ENCODE data around the gene MYO18B. TPM values are rescaled to one million over a fixed set of nuclear protein-coding genes. Genes with fewer than 3 reads are reported as not detected.

Gene MYO18B
- polyA plus RNA-seq, 3 donors = not detected

- Mint-ChIP-seq H3K4me1 (no peaks in the 10 kb centered on the region), H3K27ac (no peak overlapping the region), H3K27me3 (ENCODE audit: low read depth in 3 of 3) (peaks cover 2 to 4% (median 3%) of the 10 kb centered on the region in 3 donors), H3K4me3 (no peak overlapping the region), H3K36me3 (no peaks in the 10 kb centered on the region), H3K9me3 (peaks cover 0 to 2% (median 0%) of the 10 kb centered on the region in 7 donors)
- H3K4me1 ChIP-seq (ENCODE audit: control insufficient read depth in 1 of 2, insufficient read depth in 2 of 2, low read length in 2 of 2) = no peaks in the 10 kb centered on the region
- H4K20me1 ChIP-seq (ENCODE audit: insufficient read depth, low read length) = no peaks in the 10 kb centered on the region
- H3K27me3 ChIP-seq (ENCODE audit: control insufficient read depth in 2 of 2, insufficient read depth in 2 of 2, low read length in 2 of 2) = no peaks in the 10 kb centered on the region
- H2AFZ ChIP-seq (ENCODE audit: insufficient read depth, low read depth, low read length, poor library complexity, severe bottlenecking) = no peak overlapping the region
- H3K4me3 ChIP-seq (replicated peaks in 1 of 3; ENCODE audit: low read depth in 2 of 3, low read length in 3 of 3) = no peak overlapping the region
- H3K79me2 ChIP-seq (ENCODE audit: insufficient read depth, low read length) = no peaks in the 10 kb centered on the region
- no peaks in the 10 kb centered on the region for H3K9me3 ChIP-seq (replicated peaks in 1 of 2; ENCODE audit: control insufficient read depth in 1 of 2, insufficient read depth in 1 of 2, low read length in 2 of 2)
- WGBS (ENCODE audit: insufficient coverage) = no CpG with 5 or more reads among the region's 2 CpGs
- H3K4me2 ChIP-seq (replicated peaks; ENCODE audit: extremely low read depth, low read length, poor library complexity, severe bottlenecking) = no peak overlapping the region
- intact Hi-C loops (cut with micrococcal nuclease) = no loop called here
- TF ChIP-seq CTCF (IDR thresholded peaks at IDR 0.05) = no peak
- H3K36me3 ChIP-seq (replicated peaks in 1 of 2; ENCODE audit: control insufficient read depth in 1 of 2, insufficient read depth in 2 of 2, low read length in 2 of 2) = no peaks in the 10 kb centered on the region
- no peak for DNase-seq
- no peak overlapping the region for H3K27ac ChIP-seq (ENCODE audit: low read depth in 1 of 2, low read length in 2 of 2)
- H3K9ac ChIP-seq (ENCODE audit: insufficient read depth, low read length, poor library complexity, severe bottlenecking) = no peak overlapping the region
Measured at GRCh38 chr22:25882360-25882759, 140.4 kb downstream of the MYO18B start.

- H3K27ac ChIP-seq (ENCODE audit: low read depth in 1 of 2, low read length in 2 of 2) = no peak overlapping the region
- H4K20me1 ChIP-seq (ENCODE audit: insufficient read depth, low read length) = no peaks in the 10 kb centered on the region
- Mint-ChIP-seq H3K4me1 (no peaks in the 10 kb centered on the region), H3K27me3 (ENCODE audit: low read depth in 3 of 3) (peaks cover 0 to 7% (median 4%) of the 10 kb centered on the region in 3 donors), H3K9me3 (peaks cover 0 to 2% (median 0%) of the 10 kb centered on the region in 7 donors), H3K4me3 (no peak overlapping the region), H3K27ac (no peak overlapping the region), H3K36me3 (no peaks in the 10 kb centered on the region)
- H3K9ac ChIP-seq (ENCODE audit: insufficient read depth, low read length, poor library complexity, severe bottlenecking) = no peak overlapping the region
- H3K36me3 ChIP-seq (replicated peaks in 1 of 2; ENCODE audit: control insufficient read depth in 1 of 2, insufficient read depth in 2 of 2, low read length in 2 of 2) = no peaks in the 10 kb centered on the region
- no peaks in the 10 kb centered on the region for H3K27me3 ChIP-seq (ENCODE audit: control insufficient read depth in 2 of 2, insufficient read depth in 2 of 2, low read length in 2 of 2)
- H3K4me2 ChIP-seq (replicated peaks; ENCODE audit: extremely low read depth, low read length, poor library complexity, severe bottlenecking) = no peak overlapping the region
- H3K9me3 ChIP-seq (replicated peaks in 1 of 2; ENCODE audit: control insufficient read depth in 1 of 2, insufficient read depth in 1 of 2, low read length in 2 of 2) = no peaks in the 10 kb centered on the region
- H2AFZ ChIP-seq (ENCODE audit: insufficient read depth, low read depth, low read length, poor library complexity, severe bottlenecking) = no peak overlapping the region
- intact Hi-C loops (cut with micrococcal nuclease) = no loop called here
- no CpG with 5 or more reads among the region's 5 CpGs for WGBS (ENCODE audit: insufficient coverage)
- H3K79me2 ChIP-seq (ENCODE audit: insufficient read depth, low read length) = no peaks in the 10 kb centered on the region
- no peaks in the 10 kb centered on the region for H3K4me1 ChIP-seq (ENCODE audit: control insufficient read depth in 1 of 2, insufficient read depth in 2 of 2, low read length in 2 of 2)
- TF ChIP-seq CTCF (IDR thresholded peaks at IDR 0.05) = no peak
- no peak overlapping the region for H3K4me3 ChIP-seq (replicated peaks in 1 of 3; ENCODE audit: low read depth in 2 of 3, low read length in 3 of 3)
- no peak for DNase-seq
Measured at GRCh38 chr22:25883482-25884033, 141.6 kb downstream of the MYO18B start.
